ENCODE results near the gene ROBO3.

ROBO3 gene

DNA sequence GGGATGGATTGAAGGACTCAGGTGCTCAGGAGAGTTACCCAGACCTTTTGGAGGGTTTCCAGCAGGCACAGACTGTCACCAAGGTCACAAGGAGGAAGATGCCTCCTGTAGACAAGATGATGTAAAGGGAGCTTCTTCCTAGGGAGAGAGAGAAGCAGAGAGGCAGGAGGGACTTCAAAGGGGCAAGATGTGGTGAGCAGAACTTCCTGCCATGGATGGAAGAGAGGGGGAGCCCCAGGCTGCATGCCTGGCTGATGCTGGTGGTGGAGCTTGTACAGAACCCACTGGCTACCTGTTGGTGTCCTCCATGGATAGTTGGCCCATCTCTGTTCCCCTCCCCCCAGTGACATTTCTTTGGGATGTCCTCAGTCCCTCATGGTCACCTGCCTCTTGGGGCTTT is 58.1 kb downstream of the ROBO3 start:
- Histone ChIP-seq H3K27me3 (peaks cover 0 to 20% (median 9%) of the 10 kb centered on the region in 11 experiments; a peak in 15 of 22 replicates), H3K4me1 (peaks cover 4 to 16% (median 13%) of the 10 kb centered on the region in 10 experiments; a peak in 17 of 20 replicates), H3K4me2 (peak overlapping the region in 2 of 11 experiments; percentile 8 to 21; a peak in 2 of 22 replicates), H3K27ac (no peak overlapping the region), H4K20me1 (no peaks in the 10 kb centered on the region), H3K9ac (no peak overlapping the region), H3K4me3 (no peak overlapping the region), H3K36me3 (no peaks in the 10 kb centered on the region), H3K9me3 (replicated peaks in 1 of 11) (peaks cover 0 to 11% (median 5%) of the 10 kb centered on the region in 11 experiments; a peak in 9 of 22 replicates)
- no peak for TF ChIP-seq Cebpa-rat (IDR thresholded peaks at IDR 0.05)

DNA sequence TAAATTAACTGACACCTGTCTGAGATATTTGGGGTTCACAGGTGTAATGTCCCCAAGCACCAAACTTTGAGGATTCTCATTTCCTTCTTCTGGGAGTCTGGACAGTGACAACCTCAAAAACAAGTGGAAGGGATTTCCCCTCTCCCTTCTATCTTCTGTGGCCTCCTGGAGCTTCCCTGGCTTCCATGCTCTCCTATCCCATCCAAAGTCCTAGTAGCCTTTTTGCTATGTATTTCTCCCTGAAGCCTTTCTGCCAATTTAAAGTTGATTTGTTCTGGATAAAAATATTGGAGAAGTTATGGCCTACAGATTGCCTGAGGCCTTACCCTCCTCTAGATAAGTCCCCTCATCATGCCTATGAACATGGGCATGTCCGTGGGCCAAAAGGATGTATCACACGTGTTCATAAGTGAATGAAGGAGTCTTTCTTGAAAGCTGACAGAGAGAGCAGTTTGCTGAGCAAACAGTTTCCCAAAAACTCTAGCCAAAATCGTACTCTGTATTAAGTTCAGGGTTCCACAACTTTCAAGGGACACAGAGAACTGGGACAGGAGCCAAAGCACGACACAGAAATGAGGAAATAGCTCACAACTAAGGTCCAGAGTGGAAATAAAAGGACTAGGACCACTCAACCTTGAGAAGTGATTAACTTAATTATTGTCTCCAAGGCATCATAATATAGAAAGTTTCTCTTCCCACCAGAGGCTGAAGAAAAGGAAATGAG is 63.9 kb downstream of the ROBO3 start:
- Histone ChIP-seq H3K4me2 (no peak overlapping the region), H3K4me3 (no peak overlapping the region), H3K36me3 (no peaks in the 10 kb centered on the region), H3K27me3 (no peaks in the 10 kb centered on the region), H3K4me1 (no peaks in the 10 kb centered on the region), H3K9ac (no peak overlapping the region), H3K9me3 (replicated peaks in 1 of 11) (no peaks in the 10 kb centered on the region), H4K20me1 (no peaks in the 10 kb centered on the region), H3K27ac (no peak overlapping the region)
- TF ChIP-seq Cebpa-rat (IDR thresholded peaks at IDR 0.05), result no peak

DNA sequence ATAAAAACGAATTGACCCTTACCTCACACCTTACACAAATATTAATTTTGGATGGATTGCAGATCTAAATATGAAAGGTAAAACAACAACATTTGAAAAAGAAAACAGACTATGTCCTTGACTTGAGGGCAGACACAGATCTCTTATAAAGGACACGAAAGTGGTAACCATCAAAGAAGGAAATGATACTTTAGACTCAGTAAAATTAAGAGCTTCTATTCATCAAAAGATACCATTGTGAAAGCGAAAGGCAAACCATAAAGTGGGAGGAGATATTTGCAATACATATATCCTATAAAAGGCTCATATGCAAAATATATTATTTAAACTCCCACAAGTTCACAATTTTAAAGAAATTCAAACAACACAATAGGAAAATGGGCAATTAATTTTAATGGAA is 65.6 kb downstream of the ROBO3 start:
- Histone ChIP-seq H3K36me3 (no peaks in the 10 kb centered on the region), H3K9ac (no peak overlapping the region), H3K4me3 (no peak overlapping the region), H3K4me2 (no peak overlapping the region), H3K9me3 (replicated peaks in 1 of 11) (no peaks in the 10 kb centered on the region), H3K27me3 (peaks cover 0 to 3% (median 0%) of the 10 kb centered on the region in 11 experiments; a peak in 3 of 22 replicates), H3K27ac (no peak overlapping the region), H4K20me1 (no peaks in the 10 kb centered on the region), H3K4me1 (no peaks in the 10 kb centered on the region)
- no peak for TF ChIP-seq Cebpa-rat (IDR thresholded peaks at IDR 0.05)
